Measurements from ENCODE around the gene FRY. TPM values are rescaled to one million over a fixed set of nuclear protein-coding genes. Genes with fewer than 3 reads are reported as not detected.

The FRY gene
- total RNA-seq, 1 donor from 2014 or later = 4.5 TPM

- no peak for TF ChIP-seq CTCF (IDR thresholded peaks at IDR 0.05; ENCODE audit: unreplicated experiment)
- DNase-seq (ENCODE audit: low spot score) = no peak
- H3K36me3 Mint-ChIP-seq (ENCODE audit: low read depth, unreplicated experiment) = no peaks in the 10 kb centered on the region
- H3K4me3 Mint-ChIP-seq (ENCODE audit: unreplicated experiment) = no peak overlapping the region
- H3K27me3 Mint-ChIP-seq (ENCODE audit: unreplicated experiment) = peaks cover 3% of the 10 kb centered on the region
- no peaks in the 10 kb centered on the region for H3K9me3 Mint-ChIP-seq (ENCODE audit: unreplicated experiment)
- H3K27ac Mint-ChIP-seq (ENCODE audit: unreplicated experiment) = no peak overlapping the region
- H3K4me1 Mint-ChIP-seq (ENCODE audit: unreplicated experiment) = no peaks in the 10 kb centered on the region
Measured at GRCh38 chr13:32298695-32299094, 267.1 kb downstream of the FRY start.

- Mint-ChIP-seq H3K27ac (ENCODE audit: unreplicated experiment) (no peak overlapping the region), H3K27me3 (ENCODE audit: unreplicated experiment) (peaks cover 3% of the 10 kb centered on the region), H3K9me3 (ENCODE audit: unreplicated experiment) (no peaks in the 10 kb centered on the region), H3K36me3 (ENCODE audit: low read depth, unreplicated experiment) (no peaks in the 10 kb centered on the region), H3K4me3 (ENCODE audit: unreplicated experiment) (no peak overlapping the region), H3K4me1 (ENCODE audit: unreplicated experiment) (no peaks in the 10 kb centered on the region)
- no peak for DNase-seq (ENCODE audit: low spot score)
- TF ChIP-seq CTCF (IDR thresholded peaks at IDR 0.05; ENCODE audit: unreplicated experiment) = no peak
Measured at GRCh38 chr13:32299893-32300292, 268.3 kb downstream of the FRY start.

GRCh38 chr13:32300406-32300805, 268.8 kb downstream of the FRY start:
- TF ChIP-seq CTCF (IDR thresholded peaks at IDR 0.05; ENCODE audit: unreplicated experiment) = no peak

GRCh38 chr13:32300920-32301319, 269.3 kb downstream of the FRY start:
- Mint-ChIP-seq H3K27ac (ENCODE audit: unreplicated experiment) (no peak overlapping the region), H3K27me3 (ENCODE audit: unreplicated experiment) (peaks cover 3% of the 10 kb centered on the region), H3K4me1 (ENCODE audit: unreplicated experiment) (no peaks in the 10 kb centered on the region), H3K4me3 (ENCODE audit: unreplicated experiment) (no peak overlapping the region), H3K9me3 (ENCODE audit: unreplicated experiment) (no peaks in the 10 kb centered on the region), H3K36me3 (ENCODE audit: low read depth, unreplicated experiment) (no peaks in the 10 kb centered on the region)
- no peak for DNase-seq (ENCODE audit: low spot score)
- no peak for TF ChIP-seq CTCF (IDR thresholded peaks at IDR 0.05; ENCODE audit: unreplicated experiment)

More at GRCh38 chr13:32300406-32300805, 268.8 kb downstream of the FRY start:
- Mint-ChIP-seq H3K4me3 (ENCODE audit: unreplicated experiment) (no peak overlapping the region), H3K36me3 (ENCODE audit: low read depth, unreplicated experiment) (no peaks in the 10 kb centered on the region), H3K4me1 (ENCODE audit: unreplicated experiment) (no peaks in the 10 kb centered on the region), H3K27ac (ENCODE audit: unreplicated experiment) (no peak overlapping the region), H3K9me3 (ENCODE audit: unreplicated experiment) (no peaks in the 10 kb centered on the region), H3K27me3 (ENCODE audit: unreplicated experiment) (peaks cover 3% of the 10 kb centered on the region)
- no peak for DNase-seq (ENCODE audit: low spot score)

GRCh38 chr13:32302461-32302860, 270.9 kb downstream of the FRY start:
- H3K36me3 Mint-ChIP-seq (ENCODE audit: low read depth, unreplicated experiment) = no peaks in the 10 kb centered on the region
- no peak for TF ChIP-seq CTCF (IDR thresholded peaks at IDR 0.05; ENCODE audit: unreplicated experiment)
- no peak overlapping the region for H3K4me3 Mint-ChIP-seq (ENCODE audit: unreplicated experiment)
- DNase-seq (ENCODE audit: low spot score) = no peak
- H3K27me3 Mint-ChIP-seq (ENCODE audit: unreplicated experiment) = no peaks in the 10 kb centered on the region
- H3K4me1 Mint-ChIP-seq (ENCODE audit: unreplicated experiment) = no peaks in the 10 kb centered on the region
- no peak overlapping the region for H3K27ac Mint-ChIP-seq (ENCODE audit: unreplicated experiment)
- no peaks in the 10 kb centered on the region for H3K9me3 Mint-ChIP-seq (ENCODE audit: unreplicated experiment)
